Right renal pelvis (tissue), 4 donors: ENCODE data around the gene C5. TPM values are rescaled to one million over a fixed set of nuclear protein-coding genes. Genes with fewer than 3 reads are reported as not detected.
A peak's percentile ranks its signal among the peaks of the same experiment; 100 is the strongest.

Experiments
- DNase-seq, 4 donors: peaks; one replicate each; pipeline ENCODE4 v3.0.0-alpha.2; 2013; ENCODE audit warnings: low read depth in 4 of 4, low spot score in 3 of 4, missing footprints in 1 of 4
- polyA plus RNA-seq, 4 donors: library from polyadenylated mRNA; unstranded; fragments of 120-200 nt; gene quantifications; one replicate each; pipeline ENCODE4 v1.2.1, GENCODE V29; 2013; ENCODE audit not compliant: insufficient read length in 4 of 4

C5 gene
- polyA plus RNA-seq, 4 donors = 12.0 to 16.6 (median 15.5) TPM

- DNase-seq = no peak
Observed at GRCh38 chr9:120946259-120946658, 103.8 kb downstream of the C5 start.

- no peak for DNase-seq
Observed at GRCh38 chr9:120944948-120945347, 105.1 kb downstream of the C5 start.

DNA sequence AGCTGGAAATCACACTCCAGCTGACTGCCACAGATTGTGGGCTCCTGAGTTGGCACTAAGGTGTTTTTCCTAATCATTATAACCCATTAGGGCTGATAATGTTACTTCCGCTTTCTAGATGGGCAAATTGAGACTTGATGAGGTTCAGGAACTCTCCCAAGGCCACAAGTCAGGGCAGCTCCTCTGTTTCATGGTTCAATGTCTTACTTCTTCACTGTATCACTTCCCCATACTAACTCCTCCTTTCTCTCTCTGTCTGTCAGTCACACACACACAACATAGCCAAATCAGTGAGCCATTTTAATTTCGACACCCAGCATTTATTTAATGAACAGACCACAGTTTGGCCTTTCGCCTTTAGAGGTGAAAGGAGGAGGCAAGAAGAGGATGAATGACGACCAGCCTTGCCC lies 105.6 kb downstream of the C5 start:
- DNase-seq = no peak

DNA sequence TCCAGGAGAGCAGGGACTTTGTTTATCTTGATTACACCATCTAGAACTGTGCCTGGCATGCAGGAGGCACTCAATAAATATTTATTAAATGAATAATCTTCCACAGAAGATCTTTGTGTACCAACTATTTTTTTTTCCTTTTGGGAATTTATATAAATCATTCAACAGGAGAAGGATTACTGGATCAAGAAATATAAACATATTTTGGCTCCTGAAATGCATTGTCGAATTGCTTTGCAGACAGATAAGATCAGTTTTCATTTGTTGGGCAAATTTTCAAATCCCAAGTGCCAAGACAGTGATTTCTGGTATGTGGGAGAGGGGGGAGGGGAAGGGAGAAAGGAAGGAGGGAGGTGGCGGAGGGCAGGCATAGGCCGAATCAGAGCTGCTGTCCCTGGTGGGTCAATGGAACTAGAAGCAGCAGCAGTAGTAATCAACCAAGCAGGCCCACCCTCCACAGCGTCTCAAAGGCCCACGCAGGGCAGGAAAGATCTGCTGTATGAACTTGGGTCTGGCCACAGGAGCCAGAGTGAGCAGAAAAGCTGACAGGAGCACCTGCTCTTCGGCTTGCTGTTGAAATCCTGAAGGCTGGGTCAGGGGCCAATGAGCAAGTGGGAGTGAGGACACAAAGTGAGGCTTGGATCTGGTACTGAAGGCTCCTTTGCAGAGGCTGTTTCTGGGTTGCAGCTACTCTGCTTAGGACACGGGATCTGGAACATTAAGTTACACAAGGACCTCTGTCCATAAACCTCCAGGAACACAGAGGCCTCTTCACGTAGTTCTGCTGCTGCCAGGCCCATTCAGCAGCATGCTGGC lies 107.7 kb downstream of the C5 start:
- DNase-seq = no peak

- DNase-seq = no peak
Observed at GRCh38 chr9:120941046-120941770, 108.9 kb downstream of the C5 start.

- no peak for DNase-seq
Observed at GRCh38 chr9:120940573-120940972, 109.5 kb downstream of the C5 start.

- DNase-seq = no peak
Observed at GRCh38 chr9:120938851-120939250, 111.2 kb downstream of the C5 start.

GRCh38 chr9:120937596-120937995 lies 112.5 kb downstream of the C5 start:
- no peak for DNase-seq

DNA sequence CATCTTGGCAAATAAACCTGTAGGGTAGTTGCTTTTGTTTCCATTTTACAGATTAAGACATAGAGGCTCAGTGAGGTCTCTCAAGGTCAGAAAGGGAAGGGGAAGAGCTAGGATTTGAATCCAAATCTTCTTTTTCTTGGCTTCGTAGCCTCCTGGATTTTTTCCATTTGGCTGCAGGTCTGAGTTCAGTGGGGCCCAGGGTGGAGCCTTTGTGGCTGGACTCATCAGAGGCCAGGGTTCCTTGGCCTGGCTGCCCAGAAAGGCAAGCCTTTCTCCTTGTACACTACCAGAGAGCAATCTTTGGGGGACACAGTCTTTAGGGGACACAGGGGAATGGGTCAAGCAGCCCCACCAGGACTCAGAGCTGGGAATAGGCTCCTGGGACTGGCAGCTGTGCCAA lies 112.9 kb downstream of the C5 start:
- no peak for DNase-seq

DNA sequence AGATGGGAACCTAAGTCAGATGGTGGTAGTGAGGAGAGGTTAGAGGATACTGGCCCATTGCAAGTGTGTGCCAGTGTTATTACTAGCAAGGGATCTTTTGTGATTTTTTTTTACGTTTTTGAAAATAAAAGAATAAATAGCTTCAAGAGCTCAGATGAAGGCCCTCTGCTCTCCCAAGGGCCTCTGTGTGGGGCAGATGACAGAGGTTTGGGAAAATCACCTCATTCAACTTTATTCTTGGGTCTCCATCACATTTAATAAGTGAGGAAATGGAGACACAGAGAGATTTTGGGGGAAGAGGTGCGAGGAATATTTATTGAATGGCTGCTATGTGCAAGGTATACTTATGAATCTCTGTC lies 113.3 kb downstream of the C5 start:
- no peak for DNase-seq

GRCh38 chr9:120936011-120936763 lies 113.9 kb downstream of the C5 start:
- DNase-seq = peak in 3 of 4 donors; percentile 74 to 78 (median 77)

DNA sequence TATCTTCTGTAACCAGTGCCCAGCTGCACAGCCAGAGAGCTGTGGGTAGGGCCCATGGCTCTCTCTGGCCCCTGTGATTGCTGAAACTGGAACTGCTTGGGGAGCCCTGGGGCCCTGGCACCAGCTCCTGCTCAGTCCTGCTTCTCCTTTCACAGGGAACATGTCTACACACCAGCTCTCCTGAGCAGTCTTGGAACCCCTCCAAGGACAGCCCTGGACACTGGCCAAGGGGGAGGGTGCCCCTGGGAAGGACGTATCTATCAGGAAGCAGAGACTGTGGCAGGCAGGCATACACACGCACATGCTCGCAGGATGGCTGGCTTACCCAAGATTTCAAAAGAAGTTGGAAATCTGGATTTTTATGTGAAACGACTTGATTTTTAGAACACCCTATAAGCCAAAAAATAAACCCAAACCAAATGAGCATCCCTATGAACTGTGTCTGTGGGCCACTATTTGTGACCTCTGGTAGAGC lies 114.7 kb downstream of the C5 start:
- DNase-seq = peak in 1 of 4 donors; percentile 66

GRCh38 chr9:120934281-120934680 lies 115.8 kb downstream of the C5 start:
- no peak for DNase-seq

GRCh38 chr9:120933310-120934055 lies 116.6 kb downstream of the C5 start:
- no peak for DNase-seq

- DNase-seq = no peak
Observed at GRCh38 chr9:120932086-120932823, 117.8 kb downstream of the C5 start.

- DNase-seq = no peak
Observed at GRCh38 chr9:120931231-120932085, 118.6 kb downstream of the C5 start.

DNA sequence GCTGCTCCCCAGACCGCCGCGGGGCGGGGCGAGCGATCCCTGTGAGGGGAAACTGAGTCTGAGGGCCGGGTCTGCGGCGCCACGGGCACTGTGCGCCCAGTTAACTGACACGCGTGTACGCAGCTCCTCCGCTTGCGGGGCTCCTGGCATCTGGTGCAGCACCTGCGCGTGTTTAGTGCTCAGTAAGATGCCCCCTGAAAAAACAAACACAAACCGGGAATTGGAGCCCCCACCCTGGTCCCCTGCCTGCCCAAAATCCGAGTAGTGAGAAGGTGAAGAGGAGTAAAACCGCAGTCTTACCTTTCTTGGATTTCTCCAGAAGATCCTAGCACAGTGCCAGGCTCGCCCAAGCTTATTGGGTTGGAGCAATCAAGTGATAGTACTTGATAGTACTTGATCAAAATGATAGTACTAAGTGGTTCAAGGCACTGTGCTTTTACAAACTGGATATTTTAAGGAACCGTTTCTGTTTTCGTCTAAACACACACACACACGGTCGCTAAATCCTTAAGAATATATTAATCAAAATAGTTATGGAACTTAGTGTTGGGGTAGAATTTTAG lies 120.8 kb downstream of the C5 start:
- no peak for DNase-seq

- no peak for DNase-seq
Observed at GRCh38 chr9:120928483-120929228, 121.4 kb downstream of the C5 start.
